ENCODE data around the gene TMEM151A.
A peak's percentile ranks its signal among the peaks of the same experiment; 100 is the strongest.

Gene TMEM151A

DNA sequence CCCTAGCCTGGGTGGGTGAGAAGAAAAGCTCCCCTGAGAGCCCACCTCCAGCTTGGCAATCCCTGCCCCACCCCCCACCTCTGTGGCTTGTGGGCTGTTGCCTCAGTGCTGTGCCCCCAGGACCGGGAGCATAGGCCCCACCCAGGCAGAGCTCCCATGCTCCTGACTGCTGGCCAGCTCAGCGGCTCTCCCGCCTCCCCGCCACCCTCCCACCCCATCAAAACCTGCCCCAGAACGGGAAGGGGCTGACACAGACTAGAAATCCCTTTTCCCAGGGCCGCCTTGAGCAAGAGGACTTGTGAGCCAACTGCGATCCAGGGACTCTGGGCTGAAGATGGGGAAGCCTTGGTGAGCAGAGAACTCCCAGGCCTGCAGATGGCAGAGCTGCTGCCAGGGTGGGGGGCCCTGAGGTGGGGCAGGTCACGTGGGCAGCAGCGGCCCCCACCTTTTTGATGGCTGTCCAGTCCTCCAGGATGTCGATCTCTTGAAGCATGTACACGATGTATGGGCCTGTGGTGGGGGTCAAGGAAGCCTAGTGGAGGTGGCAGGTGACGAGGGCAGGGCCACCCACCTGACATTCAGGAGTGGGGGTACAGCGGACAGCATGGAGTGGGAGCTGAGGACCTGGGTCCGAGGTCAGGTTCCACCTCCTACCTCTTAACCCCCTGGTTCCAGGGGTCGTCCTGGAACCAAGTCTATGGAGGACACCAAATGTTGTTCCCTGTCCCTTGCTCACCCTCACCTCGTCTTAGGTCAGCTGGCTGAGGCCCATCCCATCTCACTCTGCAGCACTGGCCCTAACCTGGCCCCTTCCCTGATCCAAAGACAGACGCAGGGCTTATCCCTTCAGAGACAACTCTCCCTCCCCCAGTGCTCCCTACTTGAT, 46.8 kb downstream of the TMEM151A start:
- DNase-seq: no peak

- no peak for DNase-seq
These were observed 47.5 kb downstream of the TMEM151A start for GRCh38 chr11:66339162-66339675.

GRCh38 chr11:66339686-66340483, 48.2 kb downstream of the TMEM151A start:
- DNase-seq: no peak

GRCh38 chr11:66340596-66341501, 49.2 kb downstream of the TMEM151A start:
- no peak for DNase-seq

DNA sequence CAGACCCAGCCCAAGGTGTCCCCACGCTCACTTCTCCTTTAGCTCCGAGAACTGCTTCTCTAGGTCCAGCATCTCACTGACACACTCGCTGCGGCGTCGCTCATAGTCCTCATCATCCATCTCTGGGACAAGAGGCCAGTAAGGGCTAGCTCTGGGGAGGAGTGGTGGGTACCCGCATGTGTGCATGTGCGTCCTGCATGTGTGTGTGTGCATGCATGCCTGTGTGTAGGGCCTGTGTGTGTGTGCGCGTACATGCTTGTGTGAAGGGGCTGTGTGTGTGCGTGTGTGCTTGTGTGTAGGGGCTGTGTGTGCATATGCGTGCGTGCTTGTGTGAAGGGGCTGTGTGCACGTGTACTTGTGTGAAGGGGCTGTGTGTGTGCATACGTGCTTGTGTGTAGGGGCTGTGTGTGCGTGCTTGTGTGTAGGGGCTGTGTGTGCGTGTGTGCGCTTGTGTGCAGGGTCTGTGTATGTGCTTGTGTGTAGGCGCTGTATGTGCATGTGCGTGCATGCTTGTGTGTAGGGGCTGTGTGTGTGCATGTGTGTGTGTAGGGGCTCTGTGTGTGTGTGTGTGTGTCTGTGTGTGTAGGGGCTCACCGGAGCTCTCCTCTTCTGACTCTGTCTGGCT, 49.9 kb downstream of the TMEM151A start:
- DNase-seq: no peak

DNA sequence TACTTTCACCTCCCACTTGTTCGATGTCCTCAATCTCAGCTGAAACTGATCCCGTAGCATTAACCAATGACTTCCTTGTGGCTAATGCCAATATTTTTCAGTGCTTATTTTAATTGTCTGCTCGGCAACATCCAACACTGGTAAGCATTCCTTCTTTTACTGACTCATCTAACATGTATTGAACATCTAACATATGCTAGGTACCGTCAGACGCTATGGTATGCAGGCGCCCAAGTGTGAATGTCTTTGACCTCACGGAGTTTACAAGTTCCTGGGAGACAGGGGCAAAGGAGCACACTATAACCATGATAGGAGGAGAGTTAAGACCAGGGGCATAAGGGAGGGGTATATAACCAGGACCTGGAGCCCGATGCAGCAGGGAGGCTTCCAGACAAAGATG, 51.5 kb downstream of the TMEM151A start:
- DNase-seq: no peak

DNA sequence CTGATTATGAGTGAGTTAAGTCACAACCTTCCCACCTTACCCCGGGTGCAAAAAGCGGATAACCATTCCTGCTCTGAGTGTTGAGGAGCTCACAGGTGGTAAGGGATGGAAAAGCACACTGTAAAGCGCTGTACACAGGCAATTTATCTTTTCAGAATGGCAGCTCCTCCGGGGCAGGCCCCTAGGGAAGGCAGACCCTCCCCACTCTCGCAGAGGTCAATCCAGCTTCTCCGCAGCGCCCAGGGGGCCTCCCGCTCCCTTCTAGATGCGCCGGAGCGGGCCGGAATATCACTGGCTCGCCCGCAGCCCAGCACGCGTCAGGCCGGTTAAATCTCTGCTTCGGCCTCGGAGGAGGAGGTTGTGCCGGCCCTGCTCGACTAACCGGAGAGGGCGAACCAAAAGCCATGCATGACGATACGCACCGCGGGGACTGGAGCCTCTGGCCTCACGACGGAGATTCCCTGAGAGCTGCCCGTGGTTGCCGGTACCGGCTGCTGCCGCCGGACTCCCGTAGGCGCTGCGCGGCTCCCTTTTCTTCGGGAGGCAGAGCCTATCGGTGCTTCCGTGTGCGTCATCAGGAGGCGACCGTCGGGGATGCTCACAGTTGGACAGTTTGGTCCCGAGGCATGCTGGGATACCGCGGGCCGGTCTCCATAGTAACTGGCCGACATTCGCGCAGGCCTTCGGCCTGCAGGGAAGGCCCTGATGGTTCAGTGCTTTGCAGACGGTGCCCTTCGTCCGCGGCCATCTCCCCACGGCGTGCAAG, 53.0 kb downstream of the TMEM151A start, which contains the start of gene BRMS1:
BRMS1 (minus strand) TSS at position 555 of the 766 bp plus-strand sequence. CDS start 2,870 bp downstream, outside the sequence.
- DNase-seq: peak; percentile 86 to 92

DNA sequence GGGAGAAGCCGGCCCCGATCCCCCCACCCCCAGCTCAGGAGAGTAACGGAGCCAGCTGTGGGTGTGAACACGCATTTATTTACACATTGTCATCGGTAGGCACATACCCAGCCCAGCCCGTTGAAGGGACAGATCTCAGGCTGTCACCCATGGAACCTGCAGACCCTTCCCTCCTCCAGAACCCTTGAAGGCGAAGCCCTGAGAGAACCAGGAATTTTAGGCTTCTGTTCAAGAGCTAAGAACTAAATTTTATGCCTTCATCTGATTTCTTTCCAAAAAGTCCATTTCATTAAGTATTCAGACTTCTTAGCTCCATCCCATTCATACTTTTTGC, 53.6 kb downstream of the TMEM151A start:
- no peak for DNase-seq
